GM19043 (cell line): Measurements from ENCODE around the gene SHROOM3.
"Not testable (repeated sequence)": the region's sequence is repeated elsewhere in the genome, so short reads cannot be mapped to it uniquely, and the experiment has no call there.

Experiments used
- ATAC-seq: cut with Tn5 transposase; IDR thresholded peaks from one replicate; pipeline ENCODE4 v1.9.1; 2021; ENCODE audit warnings: low read depth; ENCODE audit not compliant: unreplicated experiment

SHROOM3 gene

DNA sequence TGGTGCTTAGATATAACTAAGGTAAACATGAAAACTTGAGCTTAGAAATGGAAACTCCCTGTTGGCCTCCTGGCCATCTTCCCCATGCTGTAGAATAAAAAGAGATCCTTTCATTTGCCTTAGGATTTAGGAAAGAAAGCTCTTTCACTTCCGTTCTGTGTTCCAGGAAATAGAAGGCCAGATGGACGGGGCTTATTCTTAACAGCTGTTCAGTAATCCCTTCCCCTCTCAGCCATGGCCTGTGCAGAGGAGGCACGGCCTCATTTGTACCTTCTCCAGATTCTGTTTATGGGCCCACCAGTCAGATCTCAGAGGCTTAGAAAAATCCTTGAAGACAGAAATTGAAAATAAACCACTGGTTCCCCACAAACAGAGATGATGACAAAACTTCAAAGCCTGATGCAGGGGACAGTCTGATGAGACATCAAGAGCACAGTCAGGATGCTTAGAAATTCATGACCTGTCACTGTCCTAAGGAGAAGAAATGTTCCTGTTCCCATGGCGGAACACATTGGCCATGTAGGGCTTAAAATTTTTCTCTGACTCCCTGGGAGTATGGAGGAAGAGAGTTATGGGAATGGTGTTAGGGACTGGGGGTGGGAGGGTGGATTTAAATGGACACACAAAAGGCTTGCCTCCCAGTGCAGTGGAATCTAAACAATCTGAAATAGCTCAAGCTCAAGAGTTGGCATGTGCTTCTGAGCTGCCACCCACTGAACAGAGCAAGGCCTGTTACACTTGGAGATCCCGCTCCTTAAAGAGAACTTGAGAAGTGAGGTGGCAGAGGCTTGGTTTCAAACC lies 274.1 kb downstream of the SHROOM3 start:
- ATAC-seq = no peak

- no peak for ATAC-seq
Observed at GRCh38 chr4:76709772-76710090, 274.7 kb downstream of the SHROOM3 start.

DNA sequence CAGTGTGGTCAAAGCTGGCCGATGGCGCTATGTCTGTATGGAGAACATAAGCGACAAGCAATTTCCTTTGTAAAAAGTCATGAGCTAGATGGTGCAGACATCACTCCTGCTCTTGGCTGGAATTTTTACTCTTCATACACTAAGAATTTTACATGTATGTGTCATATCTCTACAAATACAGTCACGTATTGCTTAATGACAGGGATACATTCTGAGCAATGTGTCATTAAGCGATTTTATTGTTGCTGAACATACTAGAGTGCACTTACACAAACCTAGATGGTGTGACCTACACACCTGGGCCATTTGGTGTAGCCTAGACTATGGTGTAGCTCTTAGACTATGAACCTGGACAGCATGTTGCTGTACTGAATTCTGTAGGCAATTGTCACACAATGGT lies 277.5 kb downstream of the SHROOM3 start:
- no peak for ATAC-seq

GRCh38 chr4:76714226-76714625 lies 279.2 kb downstream of the SHROOM3 start:
- no peak for ATAC-seq

- no peak for ATAC-seq
Observed at GRCh38 chr4:76716020-76716419, 281.0 kb downstream of the SHROOM3 start.

DNA sequence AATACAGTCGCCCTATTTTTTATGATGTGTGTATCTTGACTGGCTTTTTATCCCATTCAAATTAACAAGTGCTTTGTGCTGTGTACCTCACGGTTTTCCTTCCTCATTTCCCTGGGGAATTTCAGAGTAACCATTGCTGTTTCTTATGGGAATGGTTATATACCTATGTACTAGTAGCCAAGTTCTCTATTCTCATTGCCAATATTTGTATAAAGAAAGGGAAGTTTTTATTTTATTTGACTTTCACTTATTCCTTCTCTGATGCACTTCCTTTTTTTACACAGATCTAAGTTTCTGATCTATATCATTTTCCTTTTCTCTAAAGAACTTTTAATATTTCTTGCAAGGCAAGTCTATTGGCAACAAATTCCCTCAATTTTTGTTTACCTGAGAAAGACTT lies 281.6 kb downstream of the SHROOM3 start:
- ATAC-seq = no peak

- no peak for ATAC-seq
Observed at GRCh38 chr4:76717431-76717830, 282.4 kb downstream of the SHROOM3 start.

DNA sequence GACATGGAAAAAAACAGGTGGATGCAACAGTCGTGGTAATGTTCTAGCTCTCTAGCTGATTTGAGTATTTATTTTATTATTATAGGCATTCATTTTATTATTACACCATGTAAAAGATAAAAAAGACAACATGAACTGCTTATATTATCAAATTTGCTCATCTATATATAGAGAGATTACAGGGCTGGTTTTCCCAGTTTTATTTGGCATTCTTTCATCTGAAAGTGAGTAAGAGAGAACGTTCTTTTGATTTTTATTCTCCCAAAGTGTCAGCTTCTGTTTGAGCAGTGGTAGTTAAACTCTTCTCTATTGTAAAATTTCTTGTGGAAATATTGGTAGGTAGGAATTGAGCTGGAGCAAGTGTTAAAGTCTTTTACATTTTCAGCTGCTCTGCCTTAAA lies 283.0 kb downstream of the SHROOM3 start:
- ATAC-seq = no peak

DNA sequence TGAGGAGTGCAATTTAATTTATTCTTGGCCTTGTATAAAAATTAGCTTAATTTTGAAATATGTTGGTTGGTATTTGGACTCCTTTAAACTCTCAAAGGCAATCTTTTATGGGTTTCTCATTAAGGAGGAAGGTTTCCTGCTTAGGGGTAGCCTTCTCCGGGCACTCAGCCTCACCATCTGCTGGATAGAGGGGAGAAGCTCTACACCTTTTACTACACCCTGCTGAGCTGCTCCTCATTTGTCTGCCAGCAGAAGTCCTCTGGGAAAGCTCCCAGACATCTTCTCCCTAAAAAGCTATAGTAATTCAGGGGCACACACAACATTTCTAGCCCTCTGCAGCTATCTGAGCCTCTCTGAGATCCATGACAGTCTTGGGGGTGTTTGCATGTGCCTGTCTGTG lies 283.8 kb downstream of the SHROOM3 start:
- no peak for ATAC-seq

GRCh38 chr4:76720121-76720520 lies 285.1 kb downstream of the SHROOM3 start:
- no peak for ATAC-seq

DNA sequence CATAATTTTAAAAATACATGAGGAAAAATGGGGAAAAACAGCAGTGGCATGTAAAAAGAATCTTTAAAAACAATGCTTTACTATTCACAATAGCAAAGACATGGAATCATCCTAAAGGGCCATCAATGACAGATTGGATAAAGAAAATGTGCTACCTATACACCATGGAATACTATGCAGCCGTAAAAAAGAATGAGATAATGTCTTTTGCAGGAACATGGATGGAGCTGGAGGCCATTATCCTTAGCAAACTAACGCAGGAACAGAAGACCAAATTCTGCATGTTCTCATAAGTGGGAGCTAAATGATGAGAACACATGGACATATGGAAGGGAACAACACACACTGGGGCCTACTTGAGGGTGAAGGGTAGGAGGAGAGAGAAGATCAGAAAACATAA lies 287.1 kb downstream of the SHROOM3 start:
- ATAC-seq = not testable (repeated sequence)

GRCh38 chr4:76722838-76723237 lies 287.8 kb downstream of the SHROOM3 start:
- no peak for ATAC-seq

DNA sequence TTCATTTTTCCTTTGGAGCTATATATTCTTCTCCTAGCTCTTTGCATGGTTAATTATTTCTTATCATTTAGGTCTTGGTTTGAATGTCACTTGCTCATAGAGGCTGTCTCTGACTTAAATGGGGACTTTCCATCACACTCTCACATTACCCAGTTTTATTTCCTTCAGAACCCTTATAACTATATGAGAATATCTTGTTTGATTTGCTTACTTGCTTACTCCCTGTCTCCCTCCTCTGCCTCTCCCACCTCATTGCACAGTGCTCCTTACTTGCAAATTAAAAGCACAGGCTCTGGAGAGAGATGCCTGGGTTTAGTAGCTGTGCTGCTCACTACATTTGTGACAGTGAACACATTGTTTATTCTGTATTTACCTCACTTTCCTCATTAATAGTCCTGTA lies 288.3 kb downstream of the SHROOM3 start:
- ATAC-seq = no peak

DNA sequence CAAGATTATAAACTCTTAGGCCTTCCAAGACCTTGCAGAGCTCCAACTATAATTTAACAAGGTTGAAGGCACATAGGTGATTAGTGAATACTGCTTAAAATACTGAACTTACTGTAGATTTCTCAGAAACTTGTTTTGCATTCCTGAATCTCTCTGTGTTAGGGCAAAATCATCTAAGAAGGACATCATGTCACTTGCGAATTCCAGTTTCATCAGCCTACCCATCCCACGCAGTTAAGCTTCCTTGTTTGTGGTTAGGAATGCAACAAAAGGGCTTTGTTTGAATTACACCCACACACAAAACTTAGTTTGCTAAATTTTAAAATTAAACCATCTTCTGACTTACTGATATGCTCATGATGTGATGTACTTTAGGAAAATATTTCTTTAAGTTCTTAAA lies 288.9 kb downstream of the SHROOM3 start:
- ATAC-seq = no peak

GRCh38 chr4:76725039-76725438 lies 290.0 kb downstream of the SHROOM3 start:
- no peak for ATAC-seq

- ATAC-seq = no peak
Observed at GRCh38 chr4:76726176-76726575, 291.1 kb downstream of the SHROOM3 start.

DNA sequence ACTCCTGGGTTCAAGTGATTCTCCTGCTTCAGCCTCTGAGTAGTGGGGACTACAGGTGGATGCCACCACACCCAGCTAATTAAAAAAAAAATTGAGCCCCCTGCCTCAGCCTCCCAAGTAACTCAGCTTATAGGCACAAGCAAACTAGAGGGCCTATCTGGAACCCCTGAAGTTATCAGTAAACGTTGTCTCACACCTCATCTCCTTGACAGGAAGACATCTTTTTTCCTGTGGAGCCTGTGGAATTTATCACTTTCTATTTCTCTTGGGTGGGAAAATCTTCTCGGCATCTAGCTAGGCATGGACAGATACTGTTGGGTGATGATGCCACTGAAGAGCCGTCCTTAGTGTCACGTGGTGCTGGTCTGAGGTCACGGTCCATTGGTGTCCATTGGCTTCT lies 291.6 kb downstream of the SHROOM3 start:
- ATAC-seq = no peak

- ATAC-seq = not testable (repeated sequence)
Observed at GRCh38 chr4:76727934-76728333, 292.9 kb downstream of the SHROOM3 start.

GRCh38 chr4:76729460-76729859 lies 294.4 kb downstream of the SHROOM3 start:
- no peak for ATAC-seq

DNA sequence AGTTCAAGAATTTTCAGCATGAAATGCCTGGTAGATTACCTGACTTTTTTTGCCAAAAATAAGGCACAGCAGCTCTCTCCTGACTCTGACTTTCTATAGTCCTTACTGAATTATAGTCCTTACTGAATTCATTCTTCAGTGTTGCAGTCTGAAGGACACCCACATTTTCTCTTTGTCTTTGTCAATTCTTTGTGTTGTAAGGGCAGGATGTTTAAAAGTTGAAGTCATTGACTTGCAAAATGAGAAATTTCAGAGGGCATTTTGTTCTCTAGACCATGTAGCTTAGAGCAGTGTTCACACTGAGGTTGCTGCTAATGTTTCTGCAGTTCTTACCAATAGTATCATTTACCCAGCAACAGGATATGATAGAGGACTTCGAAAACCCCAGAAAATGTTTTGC lies 295.0 kb downstream of the SHROOM3 start:
- no peak for ATAC-seq

DNA sequence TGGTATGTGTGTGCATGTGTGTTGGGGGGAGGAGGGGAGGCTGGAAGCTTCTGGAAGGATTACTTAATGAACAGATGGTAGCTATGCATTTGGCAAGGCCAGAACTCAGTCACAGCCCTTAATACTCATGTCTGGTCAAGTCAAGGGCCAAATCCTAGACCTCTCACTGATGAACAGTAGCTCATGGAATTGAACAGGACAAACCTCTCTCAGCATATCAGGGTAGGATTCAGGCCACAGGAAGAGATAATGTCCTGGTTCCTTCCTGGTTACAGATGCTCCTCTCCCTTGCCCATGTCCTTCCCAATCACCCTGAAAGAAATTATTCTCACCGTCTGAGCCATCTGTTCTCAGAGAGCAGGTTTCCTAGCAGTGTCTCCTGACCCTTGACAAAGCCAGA lies 297.2 kb downstream of the SHROOM3 start:
- no peak for ATAC-seq

DNA sequence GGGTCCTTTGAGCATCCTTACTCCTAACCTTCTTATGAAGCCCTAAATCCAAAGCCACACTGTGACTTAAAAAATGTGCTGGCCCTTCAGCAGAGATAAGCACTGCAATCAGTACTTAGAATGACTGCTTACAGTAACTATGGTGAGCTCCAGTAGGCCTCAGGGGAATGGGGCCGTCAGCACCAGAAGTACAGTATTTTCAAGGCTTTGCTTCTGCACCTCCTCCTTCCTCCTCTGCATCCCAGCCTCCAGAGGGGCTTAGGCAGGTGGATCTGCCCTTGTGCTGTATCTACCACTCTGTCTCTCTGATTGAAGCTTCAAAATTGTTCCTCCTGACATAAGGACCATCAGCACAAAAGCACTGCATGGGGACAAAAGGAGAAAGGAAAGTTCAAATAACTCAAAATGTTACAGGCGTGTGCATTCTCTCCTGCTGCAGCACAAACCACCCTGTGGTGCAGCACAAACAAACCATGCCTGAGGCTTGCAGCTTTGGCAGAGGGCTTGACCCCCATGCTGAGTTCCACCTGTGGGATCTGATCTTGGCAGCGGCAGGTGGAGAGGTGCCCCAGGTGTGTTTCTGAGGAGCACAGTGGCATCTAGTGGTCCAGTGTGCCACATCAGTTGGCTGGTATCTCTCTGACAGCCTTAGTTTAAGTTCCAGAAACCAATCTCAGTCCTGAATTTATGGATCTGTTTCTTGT lies 298.2 kb downstream of the SHROOM3 start:
- ATAC-seq = no peak
